GM12892 (cell line): ENCODE results near the gene BPHL.

Experiments
- POLR2A ChIP-seq: IDR thresholded peaks from 2 replicates; pipeline ENCODE4 v1.6.1; 2011; ENCODE audit warnings: low read depth, low read length, control low read depth
- POLR2AphosphoS5 ChIP-seq: IDR thresholded peaks from 2 replicates; pipeline ENCODE4 v1.6.1; 2011; ENCODE audit warnings: low read depth, low read length, control low read depth
- TAF1 ChIP-seq: IDR thresholded peaks from 2 replicates; pipeline ENCODE4 v1.6.1; 2011; ENCODE audit warnings: low read depth, mild to moderate bottlenecking, control low read depth, low read length, borderline replicate concordance

GRCh38 chr6:3195695-3196497 is 77.4 kb downstream of the BPHL start:
- TF ChIP-seq TAF1 (no peak), POLR2A (no peak), POLR2AphosphoS5 (no peak)
